IMR-90 (cell line): ENCODE data around the gene MIA2. TPM values are rescaled to one million over a fixed set of nuclear protein-coding genes. Genes with fewer than 3 reads are reported as not detected.

Source experiments
- ATAC-seq: fragments of 200-7000 bp; cut with Tn5 transposase; 2 replicates; pipeline ENCODE4 v1.9.1; 2020; ENCODE audit warnings: low read depth, mild to moderate bottlenecking, moderate library complexity
- BruUV-seq: library from RNA; stranded (reverse); fragments of 400-500 nt; replicated peaks from 2 replicates; lab custom pipeline; 2021; lab: Mats Ljungman, UMichigan
- CTCF ChIA-PET: fragments of 300-600 bp; formaldehyde crosslinking; extraction: SDS; loops from one replicate; lab custom pipeline; 2021; ENCODE audit warnings: antibody characterized with exemption; lab: Yijun Ruan, JAX
- POLR2A ChIA-PET: fragments of 300-600 bp; sonication (Branson Sonifier 250); formaldehyde crosslinking; loops from one replicate; lab custom pipeline; 2022; ENCODE audit warnings: antibody characterized with exemption; ENCODE audit not compliant: unreplicated experiment; lab: Charles Lee
- DNase-seq: peaks from one replicate; pipeline ENCODE4 v3.0.0; 2013
- H2AFZ ChIP-seq: replicated peaks from 2 replicates; pipeline ENCODE3; 2013; ENCODE audit warnings: low read length, mild to moderate bottlenecking; ENCODE audit not compliant: poor library complexity
- H2AK5ac ChIP-seq: 2 replicates; pipeline ENCODE4 v1.6.1; 2013; ENCODE audit warnings: low read depth, low read length, inconsistent platforms
- H2AK9ac ChIP-seq: replicated peaks from 2 replicates; pipeline ENCODE3; 2013; ENCODE audit warnings: mild to moderate bottlenecking, low read depth, low read length, moderate library complexity; ENCODE audit not compliant: poor library complexity
- H2BK120ac ChIP-seq: 2 replicates; pipeline ENCODE4 v1.6.1; 2013; ENCODE audit warnings: low read depth, low read length, inconsistent platforms
- H2BK15ac ChIP-seq: 3 replicates; pipeline ENCODE4 v1.6.1; 2013; ENCODE audit warnings: low read depth, low read length, inconsistent platforms
- H2BK20ac ChIP-seq: 2 replicates; pipeline ENCODE4 v1.6.1; 2013; ENCODE audit warnings: low read depth, mild to moderate bottlenecking, inconsistent platforms, low read length, moderate library complexity
- H2BK5ac ChIP-seq: 2 replicates; pipeline ENCODE4 v1.6.1; 2013; ENCODE audit warnings: mild to moderate bottlenecking, low read depth, low read length, inconsistent platforms; ENCODE audit not compliant: poor library complexity, severe bottlenecking
- H3K14ac ChIP-seq: replicated peaks from 2 replicates; pipeline ENCODE4 v1.6.1; 2013; ENCODE audit warnings: low read depth, low read length, inconsistent platforms
- H3K18ac ChIP-seq: 2 replicates; pipeline ENCODE4 v1.6.1; 2013; ENCODE audit warnings: low read depth, low read length, control low read depth
- H3K23ac ChIP-seq: 2 replicates; pipeline ENCODE4 v1.6.1; 2013; ENCODE audit warnings: low read depth, low read length, inconsistent platforms
- H3K27ac ChIP-seq: 2 replicates; pipeline ENCODE4 v1.5.1; 2013; ENCODE audit warnings: mild to moderate bottlenecking, control low read depth, low read length; ENCODE audit not compliant: insufficient read depth
- H3K27me3 ChIP-seq: 2 replicates; pipeline ENCODE4 v1.6.1; 2013; ENCODE audit warnings: low read length; ENCODE audit not compliant: control insufficient read depth, insufficient read depth
- H3K36me3 ChIP-seq: 2 replicates; pipeline ENCODE4 v1.6.1; 2013; ENCODE audit warnings: low read length, mixed read lengths; ENCODE audit not compliant: control insufficient read depth, insufficient read depth
- H3K4ac ChIP-seq: 2 replicates; pipeline ENCODE4 v1.6.1; 2013; ENCODE audit warnings: low read depth, low read length, inconsistent platforms
- H3K4me1 ChIP-seq: 2 replicates; pipeline ENCODE4 v1.6.1; 2013; ENCODE audit warnings: low read length, mixed read lengths; ENCODE audit not compliant: control insufficient read depth, insufficient read depth
- H3K4me2 ChIP-seq: 2 replicates; pipeline ENCODE4 v1.6.1; 2013; ENCODE audit warnings: low read depth, mild to moderate bottlenecking, control low read depth, low read length, moderate library complexity
- H3K4me3 ChIP-seq: 2 replicates; pipeline ENCODE4 v1.5.1; 2013; ENCODE audit warnings: low read depth, mild to moderate bottlenecking, control low read depth, low read length, moderate library complexity; ENCODE audit not compliant: insufficient read depth
- H3K56ac ChIP-seq: 2 replicates; pipeline ENCODE4 v1.6.1; 2013; ENCODE audit warnings: low read length, inconsistent platforms; ENCODE audit not compliant: insufficient read depth; ENCODE audit errors: extremely low read depth
- H3K79me1 ChIP-seq, 2 experiments: 2 replicates each; pipeline ENCODE4 v1.6.1; 2013; ENCODE audit warnings: low read length in 2 of 2, inconsistent platforms in 1 of 2, low read depth in 1 of 2
- H3K9ac ChIP-seq: 2 replicates; pipeline ENCODE4 v1.6.1; 2013; ENCODE audit warnings: low read depth, low read length, control low read depth
- H3K9me1 ChIP-seq: 2 replicates; pipeline ENCODE4 v1.6.1; 2013; ENCODE audit warnings: low read length, inconsistent platforms; ENCODE audit not compliant: insufficient read depth
- H3K9me3 ChIP-seq: 2 replicates; pipeline ENCODE4 v1.6.1; 2013; ENCODE audit warnings: low read length; ENCODE audit not compliant: control insufficient read depth, insufficient read depth
- H4K20me1 ChIP-seq: 2 replicates; pipeline ENCODE4 v1.6.1; 2013; ENCODE audit warnings: low read length, inconsistent platforms; ENCODE audit not compliant: insufficient read depth
- H4K5ac ChIP-seq: 2 replicates; pipeline ENCODE4 v1.6.1; 2013; ENCODE audit warnings: mild to moderate bottlenecking, low read depth, low read length, control low read depth
- H4K8ac ChIP-seq, 2 experiments: 2 replicates each; pipeline ENCODE4 v1.6.1; 2013; ENCODE audit warnings: low read depth in 2 of 2, low read length in 2 of 2, control low read depth in 1 of 2, inconsistent platforms in 1 of 2
- H4K91ac ChIP-seq: 2 replicates; pipeline ENCODE4 v1.6.1; 2013; ENCODE audit warnings: low read depth, low read length, inconsistent platforms; ENCODE audit not compliant: insufficient read depth
- BHLHE40 ChIP-seq: fragments of 150-350 bp; IDR thresholded peaks from 2 replicates; pipeline ENCODE4 v1.6.1; 2016; ENCODE audit warnings: mild to moderate bottlenecking, low read depth, low read length
- RCOR1 ChIP-seq: IDR thresholded peaks from 2 replicates; pipeline ENCODE4 v1.6.1; 2012; ENCODE audit warnings: mild to moderate bottlenecking, low read length, improper control_type of control experiment; ENCODE audit not compliant: insufficient replicate concordance
- WGBS, 2 experiments: methylation state at CpG; one replicate each; pipeline versions ENCODE4 v1.1.5 to v1.1.7; 2013; ENCODE audit warnings: missing lambda C conversion rate in 2 of 2; ENCODE audit not compliant: insufficient read length in 1 of 2; ENCODE audit errors: extremely low coverage in 2 of 2; 5-methylcytosine and 5-hydroxymethylcytosine counted together
- dilution Hi-C: fragments of 300-500 bp; cut with HindIII; formaldehyde crosslinking; loops from one replicate; pipeline ENCODE4 v1.14.3; 2018; ENCODE audit warnings: low sequenced_read_pairs; ENCODE audit not compliant: unreplicated experiment
- in situ Hi-C: fragments of 300-500 bp; cut with MboI; formaldehyde crosslinking; loops from 3 replicates; pipeline ENCODE4 v1.14.3; 2019; ENCODE audit warnings: low sequenced_read_pairs, inconsistent platforms, mixed read lengths
- intact Hi-C: fragments of 100-400 bp; cut with micrococcal nuclease; formaldehyde crosslinking; loops from 2 replicates; pipeline ENCODE4 v1.10.0; 2022
- polyA plus RNA-seq, 3 experiments: library from polyadenylated mRNA; depleted of rRNA; stranded (reverse); fragments of >200 nt; gene quantifications; 2 replicates each; pipeline ENCODE4 v1.2.3, GENCODE V29; 2012; ENCODE audit warnings: low replicate concordance in 1 of 3
- total RNA-seq: library from RNA; depleted of rRNA; stranded (reverse); fragments of >200 nt; gene quantifications from 2 replicates; pipeline ENCODE4 v1.2.3, GENCODE V29; 2012

MIA2 gene
- total and polyA plus RNA-seq, 2 of the 4 experiments (the other 2 are of a cell fraction): 3.9 to 6.8 TPM

DNA sequence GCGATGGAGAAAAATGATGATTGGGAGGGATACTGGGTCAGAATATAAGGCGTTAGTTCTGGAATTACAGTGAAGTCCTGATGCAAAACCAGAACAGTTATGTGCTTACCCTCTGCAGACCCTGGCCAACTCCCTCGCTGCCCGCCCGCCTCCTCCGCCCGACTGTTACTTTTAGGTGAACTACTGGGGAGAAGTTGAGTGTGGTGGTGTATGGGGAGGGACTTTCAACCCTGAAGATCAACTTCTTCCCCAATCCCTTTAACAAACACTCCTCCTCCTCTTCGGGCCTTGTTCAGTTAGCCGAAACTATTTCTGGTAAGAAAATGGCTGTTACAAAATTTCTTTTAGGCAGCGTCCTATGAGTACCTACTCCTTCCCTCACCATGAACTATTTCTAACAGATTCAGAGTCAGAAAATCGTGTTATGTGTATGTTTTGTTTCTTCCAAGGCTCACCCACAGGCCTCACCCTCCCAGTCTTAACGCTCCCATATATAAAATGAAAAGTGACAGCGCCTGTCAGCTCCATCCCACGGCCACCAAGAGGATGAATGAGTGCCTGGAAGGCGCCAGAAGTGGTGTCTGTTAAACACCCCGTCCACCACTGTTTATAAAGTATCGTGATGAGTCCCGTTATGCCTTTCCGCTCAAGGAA lies 197.2 kb downstream of the MIA2 start:
- Histone ChIP-seq H3K4me1 (peaks cover 2% of the 10 kb centered on the region; the same call in 1 of the 2 replicates), H3K9me3 (no peaks in the 10 kb centered on the region), H3K18ac (no peak overlapping the region), H3K36me3 (no peaks in the 10 kb centered on the region), H4K91ac (no peak overlapping the region), H3K4me3 (peak overlapping the region; percentile 60), H4K8ac (no peak overlapping the region), H2AFZ (peak overlapping the region; percentile 100), H4K20me1 (peaks cover 21% of the 10 kb centered on the region; the same call in 1 of the 2 replicates), H2BK15ac (no peak overlapping the region), H2AK5ac (no peak overlapping the region), H2BK5ac (no peak overlapping the region), H3K23ac (peak overlapping the region; percentile 6), H2BK120ac (no peak overlapping the region), H3K9ac (peak overlapping the region; percentile 79), H2AK9ac (peak overlapping the region; percentile 62), H3K4ac (no peak overlapping the region), H3K27ac (peak overlapping the region; percentile 38), H4K5ac (no peak overlapping the region), H3K14ac (no peak overlapping the region; the same call in 1 of the 2 replicates), H2BK20ac (no peak overlapping the region), H3K56ac (peak overlapping the region; percentile 30; the same call in 1 of the 2 replicates), H3K79me1 (peaks cover 10 to 33% of the 10 kb centered on the region in 2 experiments), H3K27me3 (no peaks in the 10 kb centered on the region), H3K4me2 (peak overlapping the region; percentile 76), H3K9me1 (no peaks in the 10 kb centered on the region)
- WGBS, 2 experiments: 93% methylated on average over 2 of the region's 19 CpGs; no CpG with 5 or more reads in 1 of the 2 experiments
- ChIA-PET CTCF (interaction anchor here (0.5 kb wide), 1 partner anchor 341 kb away, joined by 3 read pairs; no protein-coding TSS in a partner anchor), POLR2A (interaction anchor here (0.7 kb wide), 1 partner anchor 328 kb away, joined by 3 read pairs; the partner anchor contains the start of gene SEC23A)
- DNase-seq: peak; percentile 13
- TF ChIP-seq RCOR1 (no peak), BHLHE40 (peak; percentile 29; the same call in 1 of the 2 replicates)
- no TSS peak for BruUV-seq
- intact Hi-C loops (loop anchor here (1.0 to 5.0 kb wide), 3 partner anchors 164 to 324 kb away; partner anchors contain the start of gene TRAPPC6B), dilution Hi-C loops (no loop called here), in situ Hi-C loops (no loop called here)
- no peak for ATAC-seq
